Renal cortex interstitium (tissue), 15 donors: ENCODE data around the gene FGF22. TPM values are rescaled to one million over a fixed set of nuclear protein-coding genes. Genes with fewer than 3 reads are reported as not detected.
"Not testable (repeated sequence)": the region's sequence is repeated elsewhere in the genome, so short reads cannot be mapped to it uniquely, and the experiment has no call there.

ENCODE experiments used
- DNase-seq, 11 donors: peaks; one replicate each; pipeline ENCODE4 v3.0.0-alpha.2; 2013; ENCODE audit warnings: low read depth in 9 of 11, low spot score in 4 of 11; ENCODE audit errors: extremely low read depth in 1 of 11
- long read RNA-seq, 16 experiments: transcript quantifications; one replicate each; lab custom pipeline, GENCODE V29; 2026
- polyA plus RNA-seq, 3 donors: library from polyadenylated mRNA; unstranded; fragments of 120-200 nt; gene quantifications; one replicate each; pipeline ENCODE4 v1.2.1, GENCODE V29; 2013; ENCODE audit not compliant: insufficient read length in 3 of 3

The FGF22 gene
- polyA plus RNA-seq: 1 to 10 TPM in 1 of 3 donors, under 1 TPM in 2; 0.31 to 1.1 (median 0.92) TPM
- long read RNA-seq, donor 1: 0 reads
- long read RNA-seq, donor 2: 0 reads
- long read RNA-seq, donor 3, partial matches to known transcripts: 0 of 1 reads
- long read RNA-seq, donor 3, other reads (novel, unspliced or antisense): 0 of 1 reads
- long read RNA-seq, donor 4, partial matches to known transcripts: 0 of 1 reads
- long read RNA-seq, donor 4, other reads (novel, unspliced or antisense): 0 of 1 reads
- long read RNA-seq, donor 5: 0 reads
- long read RNA-seq, donor 6: 0 reads
- long read RNA-seq, donor 7: 0 reads
- long read RNA-seq, donor 8: 0 reads
- long read RNA-seq, donor 9, partial matches to known transcripts: 0 of 1 reads
- long read RNA-seq, donor 9, other reads (novel, unspliced or antisense): 0 of 1 reads
- long read RNA-seq, donor 10: 0 reads
- long read RNA-seq, donor 11: 0 reads
- long read RNA-seq, donor 12, partial matches to known transcripts: 0 of 1 reads
- long read RNA-seq, donor 12, other reads (novel, unspliced or antisense): 0 of 1 reads
- long read RNA-seq, donor 13: 0 reads
- long read RNA-seq, donor 14: 0 reads
- long read RNA-seq, donor 15, partial matches to known transcripts: 0 of 6 reads
- long read RNA-seq, donor 15, other reads (novel, unspliced or antisense): 5 of 6 reads
- long read RNA-seq, donor 16, partial matches to known transcripts: 0 of 1 reads
- long read RNA-seq, donor 16, other reads (novel, unspliced or antisense): 0 of 1 reads

DNA sequence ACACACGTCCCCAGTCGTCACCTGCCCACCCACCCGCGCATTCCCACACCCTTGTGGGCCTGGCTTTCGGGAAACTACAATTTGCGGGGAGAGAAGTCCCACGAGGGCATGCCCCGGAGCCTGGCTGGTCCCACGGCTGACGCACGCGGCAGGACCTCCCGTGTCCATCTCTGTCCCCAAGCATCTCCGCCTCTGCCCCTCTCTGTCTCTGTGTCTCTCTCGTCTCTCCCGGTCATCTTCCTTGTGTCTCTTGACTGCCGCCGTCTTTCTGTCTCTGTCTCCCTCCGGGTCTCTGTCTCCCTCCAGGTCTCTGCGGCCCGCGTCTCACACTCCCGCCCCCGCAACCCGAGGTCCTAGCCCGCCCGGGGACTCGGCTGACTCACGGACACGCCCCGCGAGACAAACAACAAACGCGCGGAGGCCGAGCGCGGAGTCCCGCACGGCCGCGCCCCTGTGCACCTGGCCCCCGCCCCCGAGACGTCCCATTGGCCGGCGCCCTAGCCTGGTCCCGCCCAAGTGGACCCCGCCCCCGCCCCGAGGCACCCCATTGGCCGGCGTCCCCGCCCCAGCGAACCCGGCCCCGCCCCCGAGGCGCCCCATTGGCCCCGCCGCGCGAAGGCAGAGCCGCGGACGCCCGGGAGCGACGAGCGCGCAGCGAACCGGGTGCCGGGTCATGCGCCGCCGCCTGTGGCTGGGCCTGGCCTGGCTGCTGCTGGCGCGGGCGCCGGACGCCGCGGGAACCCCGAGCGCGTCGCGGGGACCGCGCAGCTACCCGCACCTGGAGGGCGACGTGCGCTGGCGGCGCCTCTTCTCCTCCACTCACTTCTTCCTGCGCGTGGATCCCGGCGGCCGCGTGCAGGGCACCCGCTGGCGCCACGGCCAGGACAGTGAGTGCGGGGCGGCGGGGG is at the start of gene FGF22:
TSS of gene FGF22 (plus strand) at position 627 of the 908 bp plus-strand sequence. CDS start at position 674, 47 bp downstream.
- peak in 9 of 11 donors; percentile 52 to 84 (median 77) for DNase-seq

DNA sequence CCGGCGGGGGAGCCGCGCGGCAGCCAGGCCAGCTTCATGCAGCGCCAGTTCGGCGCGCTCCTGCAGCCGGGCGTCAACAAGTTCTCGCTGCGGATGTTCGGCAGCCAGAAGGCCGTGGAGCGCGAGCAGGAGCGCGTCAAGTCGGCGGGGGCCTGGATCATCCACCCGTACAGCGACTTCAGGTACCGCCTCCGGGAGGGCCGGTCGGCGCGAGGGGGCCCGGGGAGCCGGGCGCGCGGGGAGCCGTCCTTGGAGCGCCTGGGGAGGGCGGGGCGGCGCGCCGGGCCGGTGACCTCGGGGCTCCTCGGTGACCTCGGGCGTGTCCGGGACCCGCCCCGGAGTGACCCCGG is 49.3 kb upstream of the FGF22 start:
- no peak for DNase-seq

DNA sequence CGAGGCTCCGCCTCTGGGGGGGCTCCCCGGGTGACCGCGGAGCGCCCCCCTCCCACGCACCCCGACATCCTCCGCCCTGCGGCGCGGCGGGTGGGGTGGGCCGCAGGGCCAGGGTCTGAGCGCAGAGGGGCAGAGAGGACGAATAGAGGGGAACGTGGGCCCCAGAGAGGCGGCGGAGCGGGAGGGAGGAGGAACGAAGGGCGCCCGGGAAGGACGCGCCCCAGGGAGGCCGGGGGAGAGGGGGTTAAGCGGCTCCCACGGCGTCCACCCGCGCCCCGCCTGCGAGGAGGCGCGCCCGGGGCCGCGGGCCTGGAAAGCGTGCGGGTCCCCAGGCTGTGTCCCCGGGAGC is 49.0 kb upstream of the FGF22 start:
- no peak for DNase-seq

DNA sequence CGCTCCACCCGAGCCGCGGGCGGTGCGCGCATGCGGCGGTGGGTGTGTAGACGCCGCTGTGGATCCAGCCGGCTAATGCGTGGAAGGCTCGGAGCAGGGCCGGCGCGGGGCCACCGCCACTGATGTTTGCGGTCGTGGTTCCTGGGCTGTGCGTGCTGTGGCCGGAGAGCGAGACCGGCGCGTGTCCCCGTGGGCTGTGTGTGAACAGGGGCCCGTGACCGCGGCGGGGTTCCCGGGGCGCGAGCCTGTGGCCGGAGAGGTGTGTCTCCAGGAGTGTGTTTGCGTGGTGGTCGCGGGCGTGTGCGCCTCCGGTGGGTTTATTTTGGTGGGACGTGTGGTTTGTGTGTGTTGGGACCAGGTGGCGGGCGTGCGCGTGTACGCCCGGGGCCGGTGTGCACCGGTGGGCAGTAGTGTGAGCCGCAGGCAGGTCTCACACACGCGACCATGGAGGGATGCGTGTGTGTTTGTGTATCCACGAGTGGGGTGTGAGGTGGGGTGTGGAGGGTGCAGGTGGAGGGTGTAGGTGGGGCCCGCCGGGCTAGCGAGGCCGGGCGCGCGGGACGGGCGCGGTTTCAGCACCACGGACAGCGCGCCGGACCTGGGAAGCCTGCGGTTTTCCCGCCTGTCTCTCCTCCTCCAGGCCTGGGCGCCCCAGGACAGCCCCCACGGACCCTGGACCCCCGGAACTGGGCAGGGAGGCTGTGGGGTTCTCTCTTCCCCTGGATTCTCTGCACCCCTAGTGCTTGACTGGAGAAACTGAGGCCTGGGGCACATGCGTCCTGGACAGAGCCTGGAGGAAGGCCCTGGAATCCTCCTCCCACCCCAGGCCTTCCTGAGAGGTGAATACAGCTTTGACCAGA is 48.4 kb upstream of the FGF22 start:
- no peak for DNase-seq

DNA sequence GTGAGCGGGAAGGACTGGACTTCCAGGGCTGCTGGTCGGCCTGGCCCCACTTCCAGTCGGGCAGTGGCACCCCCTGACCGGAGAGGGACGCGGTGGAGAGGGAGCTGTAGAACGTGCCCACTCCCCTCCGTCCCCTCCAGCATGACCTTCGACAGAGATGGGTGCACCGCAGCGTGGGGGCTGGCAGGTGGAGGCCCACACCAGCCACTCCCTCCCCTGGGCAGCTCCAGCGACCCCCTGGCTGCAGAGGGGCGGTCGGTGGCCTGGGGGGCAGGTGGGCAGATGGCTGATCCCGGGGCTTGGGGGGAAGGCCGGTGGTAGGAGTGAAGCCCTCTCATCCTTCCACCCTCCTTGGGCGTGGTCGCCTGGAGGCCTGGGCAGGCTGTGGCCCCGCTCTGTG is 47.6 kb upstream of the FGF22 start:
- DNase-seq: no peak

DNA sequence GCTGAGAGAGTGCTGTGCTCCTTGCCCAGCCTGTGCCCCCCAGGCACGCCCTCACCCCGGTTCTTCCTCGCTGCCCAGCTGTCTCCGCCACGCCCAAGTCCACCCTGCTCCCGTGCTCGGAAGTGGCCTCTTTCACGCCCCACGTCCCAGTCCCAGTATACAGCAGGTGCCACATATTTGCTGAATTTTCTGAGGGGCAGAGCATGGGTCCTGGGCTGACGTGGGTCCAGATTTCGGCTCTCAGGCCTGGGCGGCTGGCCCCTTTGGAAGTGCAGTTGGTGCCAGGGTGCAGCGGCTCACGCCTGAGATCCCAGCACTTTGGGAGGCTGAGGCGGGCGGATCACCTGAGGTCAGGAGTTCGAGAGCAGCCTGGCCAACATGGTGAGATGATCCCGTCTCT is 46.6 kb upstream of the FGF22 start:
- DNase-seq: no peak

DNA sequence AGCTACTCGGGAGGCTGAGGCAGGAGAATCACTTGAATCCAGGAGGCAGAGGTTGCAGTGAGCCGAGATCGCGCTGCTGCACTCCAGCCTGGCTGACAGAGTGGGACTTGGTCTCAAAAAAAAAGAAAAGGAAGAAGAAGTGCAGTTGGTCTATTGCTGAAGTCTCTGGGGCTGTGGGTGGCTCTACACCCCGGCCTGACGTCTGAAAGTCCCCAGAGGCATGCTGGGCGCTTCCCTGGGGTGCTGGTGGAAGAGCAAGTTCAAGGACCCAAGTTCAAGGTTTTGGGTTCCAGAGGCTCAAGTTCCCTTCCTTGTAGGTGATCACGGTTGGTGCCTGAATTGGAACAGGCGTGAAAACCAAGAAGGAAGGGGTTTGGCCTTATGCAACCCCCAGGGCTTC is 46.2 kb upstream of the FGF22 start:
- no peak for DNase-seq

DNA sequence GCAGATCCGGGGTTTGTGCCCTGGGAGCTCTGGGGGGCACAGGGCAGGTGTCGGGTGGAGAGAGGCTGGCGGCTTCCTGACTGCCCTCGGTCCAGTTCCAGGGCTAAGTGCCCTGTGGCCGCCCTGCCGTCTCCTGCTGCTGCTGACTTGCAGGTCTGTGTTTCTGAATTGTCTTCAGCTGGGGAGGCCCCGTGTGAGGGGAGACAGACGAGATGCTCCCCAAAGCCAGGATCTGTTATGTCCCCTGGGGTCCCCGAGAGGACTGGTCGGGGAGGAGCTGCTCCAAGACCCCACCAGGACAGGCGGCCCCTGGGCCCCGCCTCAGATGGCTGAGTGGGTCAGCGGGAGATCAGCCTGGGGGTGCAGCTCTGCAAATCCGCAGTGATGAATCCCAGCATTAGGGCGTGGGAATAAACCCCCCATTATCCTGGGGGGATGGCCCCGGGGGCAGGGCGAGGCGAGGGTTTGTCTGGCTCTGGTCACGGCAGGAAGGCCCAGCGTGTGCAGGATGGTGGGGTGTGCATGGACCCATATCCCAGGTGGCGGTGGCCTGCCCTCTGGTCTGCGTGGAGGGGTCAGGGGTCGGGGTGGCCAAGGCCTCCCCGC is 45.3 kb upstream of the FGF22 start:
- no peak for DNase-seq

DNA sequence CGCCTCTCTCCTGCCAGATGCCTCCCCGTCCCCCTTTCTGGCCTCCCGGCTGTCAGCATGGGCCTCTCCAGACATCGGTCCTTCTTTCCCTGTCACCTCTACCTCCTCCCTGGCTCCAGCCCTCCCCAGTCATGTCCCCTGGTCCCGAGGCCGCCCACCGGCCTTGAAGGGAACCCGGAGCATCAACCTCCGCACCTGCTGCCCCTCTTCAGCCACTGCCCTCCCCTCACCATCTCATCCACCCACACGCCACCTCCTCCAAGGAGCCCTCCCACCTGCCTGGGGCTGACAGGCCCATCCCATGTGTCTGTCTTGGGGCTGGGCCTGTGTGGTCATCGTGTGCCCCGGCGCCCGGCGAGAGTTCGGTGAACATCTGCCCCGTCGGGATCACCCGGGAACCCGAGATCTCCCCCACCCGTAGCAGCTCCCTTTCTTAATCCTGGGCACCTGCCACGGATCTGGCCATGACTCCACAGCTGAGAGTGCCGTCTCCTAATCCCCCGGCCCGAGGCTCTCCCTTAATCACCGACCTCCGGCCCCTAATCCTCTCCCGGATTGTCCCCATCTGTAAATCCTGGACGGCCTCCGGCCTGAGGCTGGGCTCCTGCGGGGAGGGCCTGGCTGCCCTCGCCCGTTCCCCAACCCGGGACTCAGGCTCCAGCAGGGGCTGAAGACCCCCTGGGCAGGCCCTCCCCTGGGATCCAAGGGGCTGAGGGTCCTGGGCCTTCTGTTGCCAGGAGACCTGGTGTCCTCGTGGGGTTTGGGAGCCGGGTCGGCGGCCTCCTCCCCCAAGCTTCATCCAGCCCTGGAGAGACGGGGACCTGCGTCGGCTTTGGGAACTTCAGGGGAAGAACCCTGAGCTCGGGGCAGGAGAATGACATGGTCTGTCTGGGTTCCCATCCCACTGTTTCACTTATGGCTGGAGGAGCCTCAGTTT is 44.1 kb upstream of the FGF22 start:
- no peak for DNase-seq

DNA sequence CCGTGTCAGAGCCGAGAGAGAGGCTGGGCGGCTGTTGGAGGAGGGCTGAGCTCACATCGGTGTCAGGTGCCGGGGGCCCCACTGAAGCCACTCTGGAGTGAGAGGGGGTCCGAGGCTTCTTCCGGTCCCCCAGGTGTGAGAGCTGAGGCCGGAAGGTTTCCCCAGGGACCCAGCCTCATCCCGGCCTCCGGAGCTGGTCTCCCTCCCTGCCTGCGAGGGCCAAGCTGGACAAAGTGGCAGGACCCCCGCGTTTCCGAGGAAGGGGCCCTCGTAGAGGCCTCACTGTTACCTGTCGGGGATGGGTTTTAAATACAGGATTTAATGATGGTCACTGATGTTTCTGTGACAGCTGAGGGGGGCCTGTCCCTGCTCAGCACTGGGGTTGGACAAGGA is 43.4 kb upstream of the FGF22 start:
- no peak for DNase-seq

DNA sequence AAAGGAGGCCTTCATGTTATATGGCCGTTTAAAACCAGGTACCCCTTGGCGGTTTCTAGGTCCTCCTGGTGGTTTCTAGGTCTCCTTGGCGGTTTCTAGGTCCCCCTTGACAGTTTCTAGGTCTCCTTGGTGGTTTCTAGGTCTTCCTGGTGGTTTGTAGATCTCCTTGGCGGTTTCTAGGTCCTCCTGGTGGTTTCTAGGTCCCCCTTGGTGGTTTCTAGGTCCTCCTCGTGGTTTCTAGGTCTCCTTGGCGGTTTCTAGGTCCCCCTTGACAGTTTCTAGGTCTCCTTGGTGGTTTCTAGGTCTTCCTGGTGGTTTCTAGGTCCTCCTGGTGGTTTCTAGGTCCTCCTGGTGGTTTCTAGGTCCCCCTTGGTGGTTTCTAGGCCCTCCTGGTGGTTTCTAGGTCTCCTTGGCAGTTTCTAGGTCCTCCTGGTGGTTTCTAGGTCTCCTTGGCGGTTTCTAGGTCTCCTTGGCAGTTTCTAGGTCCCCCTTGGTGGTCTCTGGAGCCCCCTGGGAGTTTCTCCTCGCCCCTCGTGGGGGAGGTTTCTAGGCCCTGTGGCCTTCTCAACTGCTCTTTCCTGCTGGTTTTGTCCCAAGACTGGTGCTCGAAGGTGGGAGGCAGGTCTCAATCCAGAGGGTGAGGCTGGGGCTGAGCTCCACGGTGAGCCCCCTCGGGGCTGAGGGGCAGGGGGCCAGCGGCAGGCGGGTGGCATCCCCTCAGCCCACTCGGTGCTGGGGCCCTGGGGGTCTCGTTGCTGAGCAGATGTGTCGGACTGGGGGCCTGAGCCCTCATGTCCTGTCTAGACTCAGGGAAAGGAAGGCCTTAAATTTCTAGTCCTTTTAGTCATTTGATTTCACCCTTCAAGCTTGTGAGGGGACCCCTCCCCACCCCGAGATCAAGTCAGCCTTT is 42.0 kb upstream of the FGF22 start:
- no peak for DNase-seq

DNA sequence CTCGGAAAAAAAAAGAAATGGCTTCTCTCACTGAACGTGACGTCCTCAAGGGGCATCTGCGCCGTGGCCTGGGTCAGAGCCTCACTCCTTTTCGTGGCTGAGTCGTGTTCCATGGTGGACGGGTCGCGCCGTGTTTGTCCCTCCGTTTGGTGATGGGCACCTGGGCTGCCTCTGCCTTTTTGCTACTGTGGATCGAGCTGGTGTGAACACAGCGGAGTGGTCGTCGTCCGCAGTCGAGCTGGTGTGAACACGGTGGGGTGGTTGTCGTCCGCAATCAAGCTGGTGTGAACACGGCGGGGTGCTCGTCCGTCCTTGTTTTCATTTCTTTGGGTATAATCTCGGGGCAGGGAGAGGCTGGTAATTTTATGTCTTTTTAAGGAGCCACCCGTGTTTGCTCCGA is 38.4 kb upstream of the FGF22 start:
- no peak for DNase-seq

DNA sequence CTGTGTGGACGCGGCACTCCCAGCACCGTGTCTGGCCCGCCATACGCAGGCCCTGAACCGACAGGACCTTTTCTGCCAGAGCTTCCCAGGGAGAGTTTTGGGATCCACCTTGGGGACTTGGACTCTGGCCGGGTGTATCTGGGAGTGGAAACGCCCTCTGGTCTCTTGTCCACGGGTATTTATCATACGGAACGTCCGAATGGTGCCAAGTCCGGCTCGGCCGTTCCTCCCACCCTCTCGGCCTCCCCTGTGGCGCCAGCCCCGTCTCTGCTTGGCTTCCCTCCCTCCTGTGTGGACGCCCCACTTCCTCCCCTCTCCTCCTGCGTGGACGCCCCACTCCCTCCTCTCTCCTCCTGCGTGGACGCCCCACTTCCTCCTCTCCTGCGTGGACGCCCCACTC is 37.9 kb upstream of the FGF22 start:
- no peak for DNase-seq

DNA sequence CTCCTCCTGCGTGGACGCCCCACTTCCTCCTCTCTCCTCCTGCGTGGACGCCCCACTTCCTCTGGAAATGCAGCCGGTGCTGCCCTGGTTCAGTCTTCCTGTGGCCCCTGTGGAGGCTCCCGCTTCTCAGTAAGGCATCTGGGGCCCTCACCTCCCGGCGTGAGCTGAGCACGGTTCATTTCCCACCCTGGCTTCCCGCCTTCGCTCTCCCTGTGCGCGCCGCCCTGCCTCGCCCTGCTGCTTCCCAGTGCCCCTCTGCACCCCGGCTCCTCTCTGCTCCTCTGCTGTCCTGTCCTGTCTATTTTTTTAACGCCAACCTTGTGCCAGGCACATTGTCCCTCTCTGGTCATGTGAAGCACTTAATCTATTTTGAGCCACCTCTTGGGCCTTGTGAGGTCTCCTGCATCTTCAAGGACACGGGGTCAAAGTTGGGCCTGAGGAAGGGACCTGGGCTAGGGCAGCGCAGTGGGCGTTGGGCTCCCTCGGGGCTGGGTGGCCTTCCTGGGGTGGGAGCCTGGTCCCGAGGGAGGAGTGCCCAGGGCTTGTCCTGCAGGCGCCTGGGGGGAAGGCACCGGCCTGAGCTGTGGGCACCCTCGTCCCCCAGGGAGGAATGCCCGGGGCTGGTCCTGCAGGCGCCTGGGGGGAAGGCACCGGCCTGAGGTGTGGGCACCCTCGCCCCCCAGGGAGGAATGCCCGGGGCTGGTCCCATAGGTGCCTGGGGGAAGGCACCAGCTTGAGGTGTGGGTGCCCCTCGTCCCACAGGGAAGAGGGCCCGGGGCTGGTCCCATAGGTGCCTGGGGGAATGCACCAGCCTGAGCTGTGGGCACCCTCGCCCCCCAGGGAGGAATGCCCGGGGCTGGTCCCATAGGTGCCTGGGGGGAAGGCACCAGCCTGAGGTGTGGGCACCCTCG is 37.0 kb upstream of the FGF22 start:
- no peak for DNase-seq

DNA sequence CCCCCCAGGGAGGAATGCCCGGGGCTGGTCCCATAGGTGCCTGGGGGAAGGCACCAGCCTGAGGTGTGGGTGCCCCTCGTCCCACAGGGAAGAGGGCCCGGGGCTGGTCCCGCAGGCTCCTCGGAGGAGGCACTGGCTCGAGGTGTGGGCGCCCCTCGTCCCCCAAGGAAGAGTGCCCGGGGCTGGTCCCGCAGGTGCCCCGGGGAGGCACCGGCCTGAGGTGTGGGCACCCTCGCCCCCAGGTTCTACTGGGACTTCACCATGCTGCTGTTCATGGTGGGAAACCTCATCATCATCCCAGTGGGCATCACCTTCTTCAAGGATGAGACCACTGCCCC is 36.4 kb upstream of the FGF22 start:
- not testable (repeated sequence) for DNase-seq
